ENCODE measurements around the gene SMAD3. TPM values are rescaled to one million over a fixed set of nuclear protein-coding genes. Genes with fewer than 3 reads are reported as not detected.
"Not testable (repeated sequence)": the region's sequence is repeated elsewhere in the genome, so short reads cannot be mapped to it uniquely, and the experiment has no call there.

SMAD3 gene
- total RNA-seq, 1 donor from 2014 or later = 58.8 TPM

DNA sequence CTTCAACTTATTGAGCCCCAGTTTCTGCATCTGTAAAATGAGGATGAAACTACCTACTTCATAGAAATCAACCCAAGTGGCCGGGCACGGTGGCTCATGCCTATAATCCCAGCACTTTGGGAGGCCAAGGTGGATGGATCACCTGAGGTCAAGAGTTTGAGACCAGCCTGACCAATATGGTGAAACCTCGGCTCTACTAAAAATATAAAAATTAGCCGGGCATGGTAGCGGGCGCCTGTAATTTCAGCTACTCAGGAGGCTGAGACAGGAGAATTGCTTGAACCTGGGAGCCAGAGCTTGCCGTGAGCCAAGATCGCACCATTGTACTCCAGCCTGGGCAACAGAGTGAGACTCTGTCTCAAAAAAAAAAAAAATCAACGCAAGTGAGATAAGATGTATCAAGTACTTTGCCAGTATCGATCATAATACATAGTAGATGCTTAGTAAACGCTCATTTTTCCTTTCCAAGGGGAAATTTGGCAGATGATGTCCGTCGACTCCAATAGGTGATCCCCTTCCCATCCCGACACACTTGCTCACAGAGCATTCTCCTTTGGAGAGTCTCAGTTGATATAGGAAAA lies 10.2 kb downstream of the SMAD3 start:
- intact Hi-C loops (cut with DNase I); DNase-seq (ENCODE audit: low spot score): not testable (repeated sequence)

GRCh38 chr15:67076147-67076843 lies 10.9 kb downstream of the SMAD3 start:
- no peak for ATAC-seq
- intact Hi-C loops (cut with DNase I) = no loop called here
- no peak for DNase-seq (ENCODE audit: low spot score)

More for the DNA sequence above, 10.2 kb downstream of the SMAD3 start:
- ATAC-seq = not testable (repeated sequence)

DNA sequence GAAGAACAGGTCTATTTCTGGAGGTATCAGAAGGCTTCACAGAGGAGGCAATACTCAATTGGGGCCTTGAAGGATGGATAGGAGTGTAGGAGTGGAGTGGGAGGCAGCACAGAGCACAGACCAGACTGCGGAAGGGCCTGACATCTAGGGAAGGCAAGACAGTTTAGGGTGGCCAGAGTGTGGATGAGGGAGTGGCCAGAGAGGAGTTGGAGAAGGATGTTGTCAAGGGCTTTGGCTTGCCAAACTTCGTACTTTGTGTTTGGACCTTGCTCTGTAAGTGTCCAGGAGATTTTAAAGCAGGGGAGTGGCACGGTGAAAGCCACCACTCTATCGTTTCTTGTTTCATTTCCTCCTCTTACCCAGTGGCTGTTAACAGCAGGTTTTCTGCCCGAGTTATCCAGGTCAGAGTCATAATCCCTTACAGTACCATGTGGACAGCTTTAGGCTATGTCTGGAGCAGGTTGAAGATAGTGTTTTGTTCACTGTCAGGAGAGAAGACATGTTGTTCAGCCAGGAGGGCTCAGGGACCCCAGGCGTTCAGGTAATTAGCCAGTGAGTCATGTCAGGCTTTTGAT lies 12.3 kb downstream of the SMAD3 start:
- ATAC-seq (no peak), DNase-seq (ENCODE audit: low spot score) (no peak)
- intact Hi-C loops (cut with DNase I) = no loop called here

DNA sequence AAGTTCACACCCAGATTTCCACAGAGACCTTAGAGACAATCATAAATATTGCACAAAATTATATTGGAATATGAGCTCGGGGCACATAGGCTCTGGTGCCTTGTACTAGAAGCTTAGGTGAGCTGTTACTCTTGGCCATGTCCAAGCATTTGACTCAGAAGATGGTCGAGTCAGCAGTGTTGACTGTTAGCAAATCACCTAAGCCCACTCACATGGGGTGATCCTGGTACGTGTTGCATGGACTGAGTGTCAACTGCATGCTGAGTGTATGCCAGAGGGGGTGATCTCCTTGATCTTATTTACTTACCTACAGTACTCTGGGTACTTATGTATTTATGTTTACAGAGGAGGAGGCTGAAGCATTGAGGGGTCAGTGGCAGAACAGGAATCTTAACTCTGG lies 14.0 kb downstream of the SMAD3 start:
- no peak for DNase-seq (ENCODE audit: low spot score)
- intact Hi-C loops (cut with DNase I) = no loop called here

GRCh38 chr15:67080118-67080899 lies 14.9 kb downstream of the SMAD3 start:
- intact Hi-C loops (cut with DNase I) = no loop called here
- peak; percentile 92 for ATAC-seq
- no peak for DNase-seq (ENCODE audit: low spot score)

More for the DNA sequence above, 14.0 kb downstream of the SMAD3 start:
- no peak for ATAC-seq

DNA sequence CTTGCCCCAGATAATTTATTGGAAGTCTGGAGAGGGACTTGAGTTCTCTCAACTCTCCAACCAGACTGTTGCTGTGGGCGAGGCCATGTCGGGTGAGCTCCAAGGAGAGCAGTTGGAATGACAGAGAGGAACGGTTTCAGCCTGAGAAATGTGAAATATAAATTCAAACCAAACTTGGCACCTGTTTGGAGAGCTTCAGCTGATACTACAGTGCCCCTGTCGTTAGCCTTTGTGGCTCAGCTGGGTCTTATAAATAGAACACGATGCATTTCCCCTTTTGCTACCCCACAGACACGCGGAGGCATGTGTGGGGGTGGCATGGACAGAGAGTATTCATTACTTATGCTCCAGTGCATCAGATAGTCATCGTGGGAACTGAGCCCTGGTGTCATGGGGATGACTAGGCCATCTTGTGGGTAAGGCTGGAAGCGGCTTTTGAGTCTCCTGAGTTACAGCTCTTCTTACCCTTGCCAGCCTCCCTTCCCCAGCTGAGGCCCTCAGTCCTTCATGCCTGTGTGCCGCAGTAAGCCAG lies 15.6 kb downstream of the SMAD3 start:
- intact Hi-C loops (cut with DNase I) = no loop called here
- peak; percentile 64 for ATAC-seq
- DNase-seq (ENCODE audit: low spot score) = no peak

- DNase-seq (ENCODE audit: low spot score) (no peak), ATAC-seq (no peak)
- intact Hi-C loops (cut with DNase I) = no loop called here
Measured at GRCh38 chr15:67082007-67082536, 16.7 kb downstream of the SMAD3 start.

DNA sequence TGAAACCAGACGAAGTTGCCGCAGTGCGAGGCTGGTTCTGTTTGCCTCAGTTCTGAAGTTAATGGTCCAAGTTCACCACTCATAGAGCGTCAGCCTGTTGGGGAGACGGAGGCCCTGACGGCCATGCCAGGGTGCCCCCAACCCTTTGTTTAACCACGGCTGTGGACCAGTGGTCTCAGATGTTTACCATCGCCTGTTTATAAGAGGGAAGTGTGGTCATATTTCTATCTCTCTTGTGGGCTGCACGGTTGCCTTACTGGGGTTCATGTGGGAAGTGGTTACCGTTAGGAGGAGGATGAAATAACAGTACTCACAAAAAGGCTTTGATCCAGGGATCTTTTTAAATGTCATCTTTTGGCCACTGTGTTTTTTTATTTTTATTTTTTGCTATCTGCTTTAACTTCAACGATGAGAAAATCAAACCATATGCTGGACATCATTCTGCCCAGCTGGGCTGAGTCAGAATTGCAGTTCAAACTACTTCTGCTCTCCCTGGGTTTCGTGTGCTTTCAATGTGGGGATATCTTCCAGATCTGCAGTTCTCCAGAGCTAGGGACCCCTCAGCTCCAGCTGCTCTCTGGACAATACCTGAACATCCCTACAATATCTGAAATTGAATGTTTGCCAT lies 17.8 kb downstream of the SMAD3 start:
- DNase-seq (ENCODE audit: low spot score) = no peak
- intact Hi-C loops (cut with DNase I) = no loop called here

DNA sequence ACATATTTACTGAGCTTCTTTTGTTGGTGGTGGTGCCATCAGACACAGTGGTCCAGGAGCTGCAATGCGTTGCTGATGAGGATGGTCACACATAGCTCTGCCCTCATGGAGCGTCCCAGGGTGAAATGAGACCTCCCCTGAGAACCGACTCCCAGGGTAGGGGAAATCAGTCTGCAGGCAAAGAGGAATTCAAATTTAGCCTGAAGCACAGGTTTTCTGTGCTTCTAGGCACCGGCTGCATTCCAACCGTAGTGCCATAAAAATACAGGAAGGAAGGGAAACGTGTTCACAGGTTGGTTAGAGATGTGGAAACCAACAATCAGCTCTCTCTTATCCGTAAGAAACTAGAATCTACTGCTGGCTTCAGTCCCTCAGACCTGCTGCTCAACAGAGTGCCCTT lies 19.2 kb downstream of the SMAD3 start:
- DNase-seq (ENCODE audit: low spot score) = no peak

More for the DNA sequence above, 17.8 kb downstream of the SMAD3 start:
- no peak for ATAC-seq

GRCh38 chr15:67085237-67085817 lies 19.9 kb downstream of the SMAD3 start:
- ATAC-seq (no peak), DNase-seq (ENCODE audit: low spot score) (no peak)
- intact Hi-C loops (cut with DNase I) = no loop called here

More for the DNA sequence above, 19.2 kb downstream of the SMAD3 start:
- intact Hi-C loops (cut with DNase I) = no loop called here
- ATAC-seq = no peak

GRCh38 chr15:67085818-67086636 lies 20.6 kb downstream of the SMAD3 start:
- DNase-seq (ENCODE audit: low spot score) (no peak), ATAC-seq (peak; percentile 44)
- intact Hi-C loops (cut with DNase I) = no loop called here

- intact Hi-C loops (cut with DNase I) = no loop called here
- DNase-seq (ENCODE audit: low spot score) (no peak), ATAC-seq (no peak)
Measured at GRCh38 chr15:67086637-67086914, 21.2 kb downstream of the SMAD3 start.

GRCh38 chr15:67087507-67088172 lies 22.2 kb downstream of the SMAD3 start:
- ATAC-seq (no peak), DNase-seq (ENCODE audit: low spot score) (no peak)
- intact Hi-C loops (cut with DNase I) = no loop called here

- intact Hi-C loops (cut with DNase I) = no loop called here
- DNase-seq (ENCODE audit: low spot score) (no peak), ATAC-seq (peak; percentile 39)
Measured at GRCh38 chr15:67089217-67090193, 24.1 kb downstream of the SMAD3 start.

- intact Hi-C loops (cut with DNase I) = no loop called here
- ATAC-seq (no peak), DNase-seq (ENCODE audit: low spot score) (no peak)
Measured at GRCh38 chr15:67090297-67091070, 25.1 kb downstream of the SMAD3 start.

All from sciatic nerve (tissue), 2 donors.